HG03108 (cell line): Measurements from ENCODE around the gene RETREG1.
"Not testable (repeated sequence)": the region's sequence is repeated elsewhere in the genome, so short reads cannot be mapped to it uniquely, and the experiment has no call there.

Experiments
- ATAC-seq: cut with Tn5 transposase; IDR thresholded peaks from one replicate; pipeline ENCODE4 v1.9.1; 2021; ENCODE audit warnings: moderate library complexity; ENCODE audit not compliant: unreplicated experiment

Gene RETREG1

DNA sequence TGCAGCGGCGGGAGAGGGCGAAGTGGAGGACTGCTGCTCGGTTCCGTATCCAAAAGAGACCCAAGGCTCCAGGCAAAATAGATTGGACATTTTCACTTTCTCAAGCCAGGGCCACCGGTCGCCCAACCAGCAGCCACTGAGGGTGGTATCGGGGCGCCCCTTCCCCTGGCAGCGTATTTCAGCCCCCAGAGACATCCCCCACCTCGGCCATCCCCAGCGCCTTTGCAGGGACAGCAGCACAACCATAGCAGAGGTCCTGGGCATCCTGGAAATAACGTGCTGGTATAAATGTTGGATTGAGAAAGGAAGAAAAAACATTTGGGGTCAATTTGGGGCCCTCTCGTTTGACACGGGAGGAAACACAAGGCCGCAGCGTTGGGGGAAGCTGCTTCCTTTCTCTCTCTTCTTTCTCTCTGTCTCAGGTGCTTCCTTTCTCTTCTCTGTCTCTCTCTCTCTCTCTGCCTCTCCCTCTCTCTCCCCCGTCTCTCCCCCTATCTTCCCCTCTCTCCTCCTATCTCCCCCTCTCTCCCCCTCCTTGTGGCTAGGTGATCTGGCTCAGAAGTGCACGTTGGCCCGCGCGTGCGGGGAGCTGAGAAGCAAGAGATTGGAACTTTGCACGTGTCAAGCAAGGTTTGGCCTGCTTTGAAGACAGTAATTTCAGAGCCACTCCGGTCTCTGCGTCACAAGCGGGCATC, 624 bp upstream of the RETREG1 start:
- ATAC-seq, result no peak

DNA sequence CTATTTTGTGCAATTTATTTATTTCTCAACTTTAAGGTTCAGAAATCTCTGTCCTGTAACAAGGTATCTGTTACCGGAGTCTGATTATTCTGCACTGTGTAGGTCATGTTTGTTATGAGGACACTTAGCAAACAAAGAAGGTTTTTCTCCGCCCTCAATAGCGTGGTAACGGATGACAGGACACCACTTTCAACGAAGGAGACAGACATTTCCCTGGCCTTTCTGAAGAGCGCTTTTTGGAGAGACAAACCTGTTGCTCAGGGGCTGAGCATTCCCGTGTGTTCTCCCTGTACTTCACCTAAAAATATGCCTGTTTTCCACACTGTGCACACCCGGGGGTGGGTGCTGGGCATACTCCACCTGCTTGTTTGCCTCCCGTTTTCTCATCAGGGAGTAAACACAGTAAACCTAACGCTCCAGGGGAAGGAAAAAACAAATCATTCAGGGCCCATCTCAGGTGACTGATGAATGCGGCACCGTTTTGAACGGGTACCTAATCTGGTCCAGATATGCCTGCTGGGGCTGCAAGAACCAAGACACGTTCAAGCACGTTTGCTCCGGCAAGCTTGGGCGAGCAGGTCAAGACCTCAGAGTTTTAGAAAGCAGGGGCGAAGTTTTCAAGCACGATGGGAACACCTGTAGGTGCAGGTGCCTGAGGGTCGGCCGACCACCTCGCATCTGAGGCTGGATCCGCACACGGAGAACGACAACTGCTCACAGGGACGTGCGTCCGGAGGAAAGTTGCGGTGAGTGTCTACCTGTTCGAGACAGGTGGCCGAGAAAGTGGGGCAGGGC, 859 bp downstream of the RETREG1 start:
- no peak for ATAC-seq

DNA sequence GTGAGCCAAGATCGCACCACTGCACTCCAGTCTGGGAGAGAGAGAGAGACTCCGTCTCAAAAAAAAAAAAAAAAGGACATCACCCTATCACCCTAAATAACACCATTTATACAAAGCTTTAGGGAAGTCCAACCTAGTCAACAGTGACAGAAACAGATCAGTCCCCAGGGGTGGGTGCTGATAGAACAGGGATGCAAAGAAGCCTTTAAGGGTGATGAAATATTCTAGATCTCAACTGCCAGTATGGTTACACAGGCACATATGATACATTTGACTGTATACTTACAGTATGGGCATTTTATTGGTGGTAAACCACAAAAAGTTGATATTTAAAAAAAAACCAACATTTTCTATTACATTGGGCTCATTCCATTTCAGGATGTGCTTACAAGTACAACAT, 4.8 kb downstream of the RETREG1 start:
- ATAC-seq, result no peak

DNA sequence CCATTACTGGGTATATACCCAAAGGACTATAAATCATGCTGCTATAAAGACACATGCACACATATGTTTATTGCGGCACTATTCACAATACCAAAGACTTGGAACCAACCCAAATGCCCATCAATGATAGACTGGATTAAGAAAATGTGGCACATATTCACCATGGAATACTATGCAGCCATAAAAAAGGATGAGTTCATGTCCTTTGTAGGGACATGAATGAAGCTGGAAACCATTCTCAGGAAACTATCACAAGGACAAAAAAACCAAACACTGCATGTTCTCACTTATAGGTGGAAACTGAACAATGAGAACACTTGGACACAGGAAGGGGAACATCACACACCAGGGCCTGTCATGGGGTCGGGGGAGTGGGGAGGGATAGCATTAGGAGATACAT, 5.9 kb downstream of the RETREG1 start:
- not testable (repeated sequence) for ATAC-seq

DNA sequence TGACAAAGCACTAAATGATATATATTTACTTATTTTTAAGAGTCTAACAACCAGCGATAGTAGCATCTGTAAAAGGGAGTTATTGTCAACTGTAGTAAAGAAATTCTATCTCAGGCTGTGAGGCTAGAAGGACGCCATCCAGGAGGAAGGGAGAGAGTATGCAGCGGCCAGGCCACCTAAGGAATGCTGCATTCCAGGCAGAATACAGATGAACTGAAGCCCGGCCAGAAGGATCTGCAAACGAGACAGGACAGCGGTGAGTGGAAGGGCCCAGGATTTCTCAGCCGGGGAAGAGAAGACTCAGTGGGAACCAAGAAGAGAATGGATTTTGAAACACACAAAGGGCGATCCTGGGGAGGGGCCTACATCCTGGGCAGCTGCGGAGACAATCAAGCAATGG, 7.4 kb downstream of the RETREG1 start:
- no peak for ATAC-seq

DNA sequence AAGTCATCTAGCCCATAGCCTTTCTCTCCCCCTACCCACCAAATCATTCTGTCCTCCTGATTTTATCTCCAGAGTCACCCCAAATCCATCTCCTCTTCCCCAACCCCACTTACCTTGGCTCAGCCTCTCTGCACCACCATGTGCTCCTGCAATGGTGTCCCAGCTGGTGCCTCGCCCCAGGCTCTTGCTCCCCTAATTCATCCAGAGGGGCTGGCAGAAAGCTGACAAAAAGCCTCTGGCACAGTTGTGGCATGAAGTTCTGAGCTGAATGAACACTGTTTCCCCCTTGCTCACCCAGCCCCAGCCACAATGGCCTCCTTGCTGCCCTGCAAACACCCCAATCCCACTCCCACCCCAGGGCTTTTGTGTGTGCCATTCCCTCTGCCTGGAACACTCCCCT, 10.2 kb downstream of the RETREG1 start:
- ATAC-seq, result no peak

DNA sequence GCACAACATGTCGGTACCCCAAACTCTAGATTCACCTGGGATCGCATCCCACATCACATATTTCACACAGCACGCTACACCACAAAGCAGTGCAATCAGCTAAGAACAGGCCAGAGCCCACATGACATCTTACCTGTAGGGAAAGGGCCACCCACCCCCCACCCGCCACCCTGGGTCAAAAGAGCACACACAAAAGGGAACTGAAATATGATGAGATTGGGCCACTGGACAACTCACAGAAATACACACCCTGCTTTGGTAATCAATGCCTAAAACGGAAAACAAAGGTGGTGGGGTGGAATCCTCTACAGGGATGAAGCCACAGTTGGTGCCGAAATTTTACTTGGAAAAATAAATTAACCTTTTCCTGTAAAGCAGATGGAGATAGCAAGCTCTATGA, 13.1 kb downstream of the RETREG1 start:
- no peak for ATAC-seq

DNA sequence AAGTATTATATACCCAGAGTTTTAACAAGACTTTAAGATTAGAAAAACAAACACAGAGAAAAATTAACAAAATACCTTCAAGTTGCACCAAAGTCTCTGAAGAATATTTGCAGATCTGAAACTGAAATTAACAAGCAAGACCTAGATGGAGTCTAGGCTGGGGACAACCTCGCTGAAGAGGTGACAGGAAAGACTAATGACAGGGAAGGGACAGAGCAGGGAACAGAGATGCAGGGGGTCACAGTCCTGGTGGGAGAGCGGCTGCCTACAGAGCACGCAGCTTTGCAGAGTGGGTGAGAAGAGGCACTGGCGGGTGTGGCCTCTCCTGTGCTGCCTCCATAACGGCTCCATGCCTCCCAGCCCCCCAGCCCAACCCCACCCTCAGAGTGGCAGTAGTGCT, 13.5 kb downstream of the RETREG1 start:
- ATAC-seq, result no peak

DNA sequence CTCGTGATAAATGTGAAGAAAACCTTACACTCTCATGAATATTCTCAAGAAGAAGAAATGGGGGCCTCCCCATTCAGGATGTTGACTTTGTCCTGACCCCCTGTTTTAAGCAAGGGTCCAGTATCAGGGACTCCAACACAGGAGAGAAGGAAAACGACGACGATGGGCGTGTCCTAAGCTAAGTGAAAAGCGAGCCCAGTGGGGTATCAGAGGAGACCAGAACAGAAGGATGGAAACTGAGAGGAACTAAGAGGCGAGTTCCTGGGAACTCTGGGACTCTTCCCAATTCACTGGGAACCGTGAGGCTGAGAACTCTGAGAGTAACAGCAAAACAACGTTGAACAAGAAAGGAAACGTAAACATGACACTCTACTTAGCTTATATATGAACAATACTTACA, 14.6 kb downstream of the RETREG1 start:
- ATAC-seq, result no peak

DNA sequence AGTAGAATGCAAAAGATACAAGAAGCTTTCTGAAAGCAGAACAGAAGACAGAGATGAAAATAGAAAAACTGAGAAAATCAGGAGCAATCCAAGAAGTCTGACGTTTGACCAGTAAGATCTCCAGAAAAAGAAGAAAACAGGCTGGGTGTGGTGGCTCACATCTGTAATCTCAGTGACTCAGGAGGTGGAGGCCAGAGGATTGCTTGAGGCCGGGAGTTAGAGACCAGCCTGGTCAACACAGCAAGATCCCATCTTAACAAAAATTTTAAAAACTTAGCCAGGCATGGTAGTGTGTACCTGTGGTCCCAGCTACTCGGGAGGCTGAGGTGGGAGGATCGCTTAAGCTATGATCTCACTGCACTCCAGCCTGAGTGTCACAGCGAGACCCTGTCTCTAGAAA, 15.9 kb downstream of the RETREG1 start:
- no peak for ATAC-seq

DNA sequence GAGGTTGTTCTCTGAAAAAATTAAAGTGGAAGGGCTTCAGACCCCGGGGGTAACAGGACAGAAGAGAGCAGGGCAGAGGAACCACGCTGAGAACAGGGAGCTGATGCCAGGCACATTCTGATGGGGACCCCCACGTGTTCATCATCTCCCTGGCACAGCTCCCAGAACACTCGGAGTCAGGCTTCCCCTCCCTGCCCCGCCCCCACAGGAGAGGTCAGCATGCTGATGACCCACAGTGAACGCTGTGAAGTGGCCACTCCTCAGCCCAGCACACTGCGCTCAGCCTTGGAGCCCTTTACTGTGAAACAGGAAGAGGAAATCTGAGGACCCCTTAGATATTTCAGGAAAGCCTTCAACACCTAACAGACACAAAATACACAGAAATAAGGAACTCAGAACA, 16.4 kb downstream of the RETREG1 start:
- ATAC-seq, result no peak

DNA sequence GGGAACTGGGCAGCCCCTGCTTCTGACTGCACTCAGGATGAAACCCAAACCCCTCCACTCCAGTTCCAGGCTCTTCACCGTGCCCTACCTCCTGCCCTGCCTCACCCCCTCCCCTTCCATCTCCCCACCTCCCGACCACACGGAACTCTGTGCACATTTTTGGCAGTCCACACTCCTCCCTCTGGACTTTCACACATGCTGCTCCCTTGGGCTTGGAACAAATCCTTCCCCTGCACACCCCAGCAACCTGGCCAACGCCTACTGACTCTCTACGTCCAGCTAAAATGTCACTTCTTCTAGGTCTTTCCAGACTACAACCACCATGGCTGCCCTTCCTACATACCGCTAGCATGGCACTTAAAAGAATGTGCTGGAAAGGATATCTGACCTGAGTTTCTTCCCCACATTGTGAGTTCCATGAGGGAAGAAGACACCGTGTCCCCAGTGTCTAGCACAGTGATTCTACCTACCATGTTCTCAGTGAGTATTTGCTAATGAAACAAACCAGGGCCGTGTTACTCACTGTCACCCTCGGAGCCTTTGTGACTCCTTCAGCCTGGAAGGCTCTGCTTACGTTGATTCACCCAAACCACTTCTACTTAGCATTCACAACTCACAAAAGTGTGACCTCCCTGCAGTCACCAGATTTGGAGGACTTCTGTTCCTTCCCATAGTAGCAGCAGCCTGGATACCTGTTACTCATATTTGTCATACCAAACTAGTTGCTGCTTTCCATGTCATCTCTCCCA, 18.7 kb downstream of the RETREG1 start:
- no peak for ATAC-seq

DNA sequence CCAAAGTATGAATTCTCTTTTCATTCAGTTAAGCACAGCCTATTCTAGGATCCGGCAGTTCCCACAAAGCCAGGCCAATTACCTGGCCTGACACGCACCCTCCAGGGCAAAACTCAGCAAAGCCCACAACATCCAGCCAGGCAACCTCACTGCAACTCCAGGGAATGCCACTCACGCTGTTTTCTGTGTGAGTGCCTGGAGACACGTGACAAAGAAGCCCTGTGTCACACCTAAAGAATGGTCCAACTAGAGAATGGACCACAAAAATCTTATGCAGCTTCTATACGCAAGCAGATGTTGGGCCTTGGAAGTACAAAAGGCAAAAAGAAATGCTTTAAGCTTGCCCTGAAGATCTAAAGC, 20.2 kb downstream of the RETREG1 start:
- no peak for ATAC-seq

DNA sequence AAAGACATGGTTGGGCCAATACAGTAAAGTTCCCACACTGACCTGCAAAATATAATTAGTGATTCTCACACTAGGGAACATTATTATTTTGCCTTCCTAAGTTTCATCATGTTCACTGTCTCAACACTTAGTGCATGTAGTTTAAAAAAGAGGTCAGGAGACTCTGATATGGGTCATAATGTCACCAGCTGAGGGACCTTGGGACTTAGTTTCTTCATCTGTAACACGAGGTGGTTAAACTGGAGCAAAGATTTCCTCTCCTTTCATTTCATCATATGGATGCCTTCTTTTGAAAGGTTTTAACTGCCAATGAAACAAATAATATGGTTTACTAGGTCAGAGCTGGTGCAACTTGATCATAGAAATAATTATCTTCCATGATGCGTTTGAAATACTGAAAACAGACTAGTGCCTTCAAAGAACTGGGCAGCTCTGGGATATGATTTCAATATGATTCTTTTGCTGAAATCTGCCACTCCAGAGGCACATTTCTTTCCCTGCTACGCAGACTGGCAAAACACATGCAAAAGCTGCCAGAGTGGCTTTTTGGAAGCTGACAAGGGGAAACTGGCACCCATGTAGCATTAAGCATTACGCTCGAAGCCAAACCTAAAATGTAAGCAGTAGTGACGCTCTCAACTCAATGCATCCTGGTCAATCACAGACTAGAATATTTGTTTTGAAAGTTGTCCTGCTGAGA, 20.8 kb downstream of the RETREG1 start:
- ATAC-seq, result no peak

DNA sequence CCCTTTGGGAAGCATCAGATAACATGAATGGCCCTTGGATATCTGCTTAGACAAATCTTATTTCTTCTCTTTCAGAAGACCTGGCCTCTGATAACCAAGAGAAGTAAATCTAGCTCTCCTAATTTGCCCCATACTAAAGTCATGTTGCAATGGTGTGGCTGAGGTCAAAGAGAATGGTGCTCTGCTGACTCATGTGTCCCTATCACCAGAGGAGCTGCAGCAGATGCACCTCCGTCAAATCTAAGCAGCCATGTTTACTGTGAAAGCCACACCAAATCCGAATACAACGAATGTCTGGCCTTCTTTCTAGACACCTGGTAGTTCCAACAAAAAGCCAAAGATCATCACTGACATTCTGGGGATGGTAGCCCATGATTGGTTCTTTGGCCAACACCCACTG, 23.2 kb downstream of the RETREG1 start:
- ATAC-seq, result no peak

DNA sequence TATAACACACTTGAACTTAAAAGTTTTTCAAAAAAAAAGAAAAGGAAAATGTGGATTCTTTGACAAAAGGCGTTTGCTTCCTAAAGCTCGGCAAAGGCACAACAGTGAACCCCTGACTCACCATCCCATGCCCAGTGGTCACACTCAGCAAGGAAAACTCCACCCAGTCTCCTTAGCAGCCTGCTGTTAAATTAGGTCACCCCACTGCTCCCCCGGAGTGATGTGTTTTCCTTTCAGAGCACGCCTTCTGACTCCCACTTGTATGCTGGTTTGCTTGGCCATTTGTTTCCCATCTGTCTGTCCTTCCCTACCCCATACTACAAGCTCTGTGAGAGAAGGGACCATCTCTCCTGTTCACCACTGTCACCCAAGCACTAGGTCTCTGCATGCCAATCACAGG, 23.8 kb downstream of the RETREG1 start:
- ATAC-seq, result no peak

DNA sequence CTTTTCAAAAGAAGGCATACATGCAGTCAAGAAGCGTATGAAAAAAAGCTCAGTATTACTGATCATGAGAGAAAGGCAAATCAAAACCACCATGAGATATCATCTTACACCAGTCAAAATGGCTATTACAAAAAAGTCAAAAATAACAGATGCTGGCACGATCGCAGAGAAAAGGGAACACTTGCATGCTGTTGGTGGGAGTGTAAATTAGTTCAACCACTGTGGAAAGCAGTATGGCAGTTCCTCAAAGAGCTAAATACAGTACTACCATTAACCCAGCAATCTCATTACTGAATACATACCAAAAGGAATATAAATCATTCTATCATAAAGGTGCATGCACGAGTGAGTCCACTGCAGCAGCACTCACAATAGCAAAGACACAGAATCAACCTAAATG, 24.5 kb downstream of the RETREG1 start:
- no peak for ATAC-seq

DNA sequence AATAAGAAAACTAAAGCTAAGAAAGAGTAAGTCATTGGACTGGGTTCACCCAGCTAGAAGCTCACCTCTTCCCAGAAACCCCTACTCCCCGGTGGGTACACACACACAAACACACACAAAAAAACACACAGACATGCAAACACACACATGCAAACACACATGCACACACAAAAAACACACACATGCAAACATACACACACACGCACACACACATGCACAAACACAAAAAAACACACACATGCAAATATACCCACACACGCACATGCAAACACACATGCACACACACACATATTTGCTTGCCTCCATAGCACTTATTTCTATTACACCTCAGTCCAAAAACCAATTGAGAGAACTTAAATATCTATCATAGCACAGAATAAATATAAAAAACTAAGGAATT, 26.1 kb downstream of the RETREG1 start:
- no peak for ATAC-seq

DNA sequence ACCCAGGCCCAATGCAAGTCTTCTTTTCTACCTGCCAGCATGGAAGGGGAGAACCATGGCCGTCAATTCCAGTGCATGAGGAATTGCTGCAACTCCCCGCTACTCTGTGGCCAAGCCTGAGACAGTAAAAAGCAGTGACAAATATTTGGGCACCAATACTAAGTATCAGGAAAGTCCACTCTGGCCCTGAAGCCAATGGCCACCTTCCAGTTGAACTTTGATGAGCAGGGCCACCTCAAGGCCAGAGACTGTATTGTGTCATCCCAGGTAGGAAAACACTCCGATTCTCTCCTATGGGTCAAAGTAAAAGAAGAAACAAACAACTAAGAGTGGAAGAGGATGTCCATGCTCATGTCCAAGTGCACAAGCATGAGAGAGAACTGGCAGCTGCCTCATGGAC, 27.1 kb downstream of the RETREG1 start:
- ATAC-seq, result no peak

DNA sequence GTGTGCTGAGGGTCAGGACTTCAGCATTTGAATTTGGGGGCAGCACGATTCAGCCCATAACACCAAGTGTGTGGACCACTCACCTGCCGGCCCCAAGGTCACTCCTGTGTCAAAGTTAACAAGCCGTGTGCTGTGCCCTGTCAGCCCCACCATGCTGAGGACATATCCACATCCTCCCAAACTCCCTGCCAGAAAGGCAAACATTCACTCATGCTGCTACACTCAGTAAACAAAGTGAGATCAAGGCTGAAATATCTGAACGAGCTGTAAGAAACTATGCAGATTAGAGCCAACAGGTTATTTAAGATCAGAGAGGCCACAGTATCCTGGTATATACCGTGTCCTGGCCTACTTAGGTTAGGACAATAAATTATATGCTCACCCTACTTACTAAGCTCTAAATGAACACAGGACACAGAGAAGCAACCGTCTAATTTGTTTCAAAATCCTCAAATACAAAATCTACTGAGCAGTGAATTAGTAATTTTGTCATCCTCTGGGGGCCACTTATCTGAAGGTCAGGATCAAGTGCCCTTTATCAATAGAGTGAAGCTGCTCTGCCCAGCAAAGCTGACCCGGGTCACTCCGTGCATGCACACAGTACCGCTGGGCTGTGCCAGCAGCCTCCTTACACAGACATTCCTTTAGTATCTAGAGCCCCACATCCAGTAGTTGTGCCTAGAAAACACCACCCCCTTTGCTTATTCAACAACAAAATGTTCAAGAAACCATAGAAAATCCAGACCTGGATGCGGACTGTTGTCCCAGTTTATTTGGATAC, 28.2 kb downstream of the RETREG1 start:
- ATAC-seq, result no peak

DNA sequence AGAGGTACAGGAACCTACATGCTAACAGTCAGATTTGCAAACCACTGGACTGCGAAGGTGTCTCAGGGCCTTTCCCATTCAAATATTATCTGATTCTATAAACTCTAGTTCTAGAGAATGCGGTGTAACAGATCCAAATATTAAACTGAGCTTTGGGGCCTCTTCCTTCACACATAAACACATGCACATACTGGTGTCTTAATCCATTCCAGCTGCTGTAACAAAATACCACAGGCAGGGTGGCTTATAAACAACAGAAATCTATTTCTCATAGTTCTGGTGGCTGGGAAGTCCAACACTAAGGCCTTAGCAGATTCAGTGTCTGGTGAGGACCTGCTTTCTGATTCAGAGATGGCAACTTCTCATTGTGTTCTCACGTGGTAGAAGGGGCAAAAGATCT, 30.2 kb downstream of the RETREG1 start:
- ATAC-seq, result no peak
